ENCODE results near the gene LRRC75A.

DNA sequence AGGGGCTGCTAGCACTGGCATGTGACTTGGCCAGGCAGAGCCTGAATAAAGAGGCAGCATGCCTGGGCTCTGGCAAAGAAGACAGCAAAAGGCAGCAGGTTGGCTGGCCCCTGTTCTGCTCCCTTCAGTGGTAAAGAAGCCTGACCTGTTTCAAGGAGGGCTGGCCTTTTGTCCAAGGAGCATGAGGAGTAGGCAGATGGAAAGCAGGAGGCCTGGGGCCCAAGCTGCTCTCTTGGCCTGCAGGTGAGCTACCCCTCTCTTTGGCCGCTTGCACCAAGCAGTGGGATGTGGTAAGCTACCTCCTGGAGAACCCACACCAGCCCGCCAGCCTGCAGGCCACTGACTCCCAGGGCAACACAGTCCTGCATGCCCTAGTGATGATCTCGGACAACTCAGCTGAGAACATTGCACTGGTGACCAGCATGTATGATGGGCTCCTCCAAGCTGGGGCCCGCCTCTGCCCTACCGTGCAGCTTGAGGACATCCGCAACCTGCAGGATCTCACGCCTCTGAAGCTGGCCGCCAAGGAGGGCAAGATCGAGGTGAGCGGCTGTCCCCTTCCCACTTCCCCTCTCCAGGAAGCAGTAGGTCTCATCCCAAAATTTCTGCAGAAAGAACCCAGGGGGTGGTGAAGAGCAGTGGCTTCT, 68.6 kb downstream of the LRRC75A start:
- TF ChIP-seq, protein P1, sequence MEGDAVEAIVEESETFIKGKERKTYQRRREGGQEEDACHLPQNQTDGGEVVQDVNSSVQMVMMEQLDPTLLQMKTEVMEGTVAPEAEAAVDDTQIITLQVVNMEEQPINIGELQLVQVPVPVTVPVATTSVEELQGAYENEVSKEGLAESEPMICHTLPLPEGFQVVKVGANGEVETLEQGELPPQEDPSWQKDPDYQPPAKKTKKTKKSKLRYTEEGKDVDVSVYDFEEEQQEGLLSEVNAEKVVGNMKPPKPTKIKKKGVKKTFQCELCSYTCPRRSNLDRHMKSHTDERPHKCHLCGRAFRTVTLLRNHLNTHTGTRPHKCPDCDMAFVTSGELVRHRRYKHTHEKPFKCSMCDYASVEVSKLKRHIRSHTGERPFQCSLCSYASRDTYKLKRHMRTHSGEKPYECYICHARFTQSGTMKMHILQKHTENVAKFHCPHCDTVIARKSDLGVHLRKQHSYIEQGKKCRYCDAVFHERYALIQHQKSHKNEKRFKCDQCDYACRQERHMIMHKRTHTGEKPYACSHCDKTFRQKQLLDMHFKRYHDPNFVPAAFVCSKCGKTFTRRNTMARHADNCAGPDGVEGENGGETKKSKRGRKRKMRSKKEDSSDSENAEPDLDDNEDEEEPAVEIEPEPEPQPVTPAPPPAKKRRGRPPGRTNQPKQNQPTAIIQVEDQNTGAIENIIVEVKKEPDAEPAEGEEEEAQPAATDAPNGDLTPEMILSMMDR (IDR thresholded peaks at IDR 0.05) = no peak
- TF ChIP-seq POLR2A (IDR thresholded peaks at IDR 0.05) (no peak), POLR2AphosphoS5 (IDR thresholded peaks at IDR 0.05) (no peak)

All from stomach (tissue), 4 donors.